Endothelial cell of coronary artery (primary cell): ENCODE results near the gene MYBPH. TPM values are rescaled to one million over a fixed set of nuclear protein-coding genes. Genes with fewer than 3 reads are reported as not detected.

Experiments used
- total RNA-seq: library from RNA; depleted of rRNA; stranded (reverse); fragments of >200 nt; gene quantifications from 2 replicates; pipeline ENCODE4 v1.2.3, GENCODE V29; 2014

The MYBPH gene, protein sequence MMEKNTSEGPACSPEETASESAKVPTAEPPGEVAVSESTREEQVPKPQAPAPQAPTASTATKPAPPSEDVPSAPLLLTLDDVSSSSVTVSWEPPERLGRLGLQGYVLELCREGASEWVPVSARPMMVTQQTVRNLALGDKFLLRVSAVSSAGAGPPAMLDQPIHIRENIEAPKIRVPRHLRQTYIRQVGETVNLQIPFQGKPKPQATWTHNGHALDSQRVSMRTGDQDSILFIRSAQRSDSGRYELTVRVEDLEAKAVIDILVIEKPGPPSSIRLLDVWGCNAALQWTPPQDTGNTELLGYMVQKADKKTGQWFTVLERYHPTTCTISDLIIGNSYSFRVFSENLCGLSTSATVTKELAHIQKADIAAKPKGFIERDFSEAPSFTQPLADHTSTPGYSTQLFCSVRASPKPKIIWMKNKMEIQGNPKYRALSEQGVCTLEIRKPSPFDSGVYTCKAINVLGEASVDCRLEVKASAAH
- not detected in 2 replicates for total RNA-seq

DNA sequence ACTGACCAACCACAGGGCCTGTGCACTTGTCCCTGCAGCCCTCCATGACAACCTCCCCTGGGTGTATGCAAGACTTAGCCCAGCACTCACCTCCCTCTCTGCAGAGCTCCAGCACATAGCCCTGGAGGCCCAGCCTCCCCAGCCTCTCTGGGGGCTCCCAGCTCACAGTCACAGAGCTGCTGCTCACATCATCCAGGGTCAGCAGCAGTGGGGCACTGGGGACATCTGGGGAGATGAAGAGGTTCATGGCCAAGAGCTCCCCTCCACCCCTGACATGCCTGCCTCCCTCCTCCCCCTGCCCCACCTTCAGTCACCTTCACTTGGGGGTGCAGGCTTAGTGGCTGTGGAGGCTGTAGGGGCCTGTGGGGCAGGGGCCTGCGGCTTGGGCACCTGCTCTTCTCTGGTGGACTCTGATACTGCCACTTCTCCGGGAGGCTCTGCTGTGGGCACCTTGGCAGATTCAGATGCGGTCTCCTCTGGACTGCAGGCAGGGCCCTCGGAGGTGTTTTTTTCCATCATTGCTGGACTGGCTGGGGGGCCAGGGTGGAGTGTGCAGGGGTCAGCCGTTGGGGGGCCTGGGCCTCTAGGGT lies at the start of gene MYBPH:
TSS of gene MYBPH (minus strand) at position 590 of the 590 bp plus-strand sequence. CDS start at position 519, 71 bp downstream.

DNA sequence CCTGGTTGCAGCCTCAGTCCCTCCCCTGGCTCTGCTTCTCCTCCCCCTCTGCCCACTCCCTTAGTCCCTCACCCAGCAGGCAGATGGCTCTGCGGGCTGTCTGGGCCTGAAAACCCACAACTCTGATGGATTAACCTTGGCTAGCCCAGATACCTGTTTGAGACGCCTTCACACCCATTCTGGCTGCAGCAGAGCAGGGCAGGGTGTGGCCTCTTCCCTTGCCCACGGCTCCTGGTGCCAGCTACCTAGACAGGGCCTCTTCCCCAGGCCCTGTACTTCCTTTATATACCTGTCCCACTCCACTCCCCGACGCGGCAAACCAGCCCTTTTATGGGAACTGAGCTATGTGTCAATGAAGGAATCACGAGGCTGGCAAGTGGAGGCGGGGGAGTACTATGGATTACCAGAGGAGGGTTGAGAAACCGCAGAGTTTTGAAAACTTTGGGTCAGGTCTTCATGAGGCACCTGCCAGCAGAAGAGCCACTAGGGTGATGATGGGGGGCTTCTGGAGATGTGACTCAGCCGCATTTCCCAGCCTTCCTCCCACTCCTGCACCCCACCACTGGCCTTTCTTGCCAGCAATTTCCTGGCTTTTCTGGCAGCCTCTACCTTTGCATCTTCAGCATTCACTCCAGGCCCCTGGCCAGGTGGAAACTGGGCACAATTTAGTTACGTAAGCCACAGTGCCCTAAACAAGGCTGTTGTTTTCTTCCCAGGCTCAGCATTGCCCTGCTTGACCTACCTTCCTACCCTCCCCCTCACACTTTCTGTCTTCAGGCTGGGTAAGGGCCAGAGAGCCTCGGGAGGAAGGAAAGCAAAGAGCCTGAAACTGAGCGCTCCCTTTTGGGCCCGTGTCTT lies 11.0 kb upstream of the MYBPH start, which contains the start of gene CHI3L1:
TSS of gene CHI3L1 (minus strand) at position 259 of the 858 bp plus-strand sequence. CDS start at position 178, 81 bp downstream.

DNA sequence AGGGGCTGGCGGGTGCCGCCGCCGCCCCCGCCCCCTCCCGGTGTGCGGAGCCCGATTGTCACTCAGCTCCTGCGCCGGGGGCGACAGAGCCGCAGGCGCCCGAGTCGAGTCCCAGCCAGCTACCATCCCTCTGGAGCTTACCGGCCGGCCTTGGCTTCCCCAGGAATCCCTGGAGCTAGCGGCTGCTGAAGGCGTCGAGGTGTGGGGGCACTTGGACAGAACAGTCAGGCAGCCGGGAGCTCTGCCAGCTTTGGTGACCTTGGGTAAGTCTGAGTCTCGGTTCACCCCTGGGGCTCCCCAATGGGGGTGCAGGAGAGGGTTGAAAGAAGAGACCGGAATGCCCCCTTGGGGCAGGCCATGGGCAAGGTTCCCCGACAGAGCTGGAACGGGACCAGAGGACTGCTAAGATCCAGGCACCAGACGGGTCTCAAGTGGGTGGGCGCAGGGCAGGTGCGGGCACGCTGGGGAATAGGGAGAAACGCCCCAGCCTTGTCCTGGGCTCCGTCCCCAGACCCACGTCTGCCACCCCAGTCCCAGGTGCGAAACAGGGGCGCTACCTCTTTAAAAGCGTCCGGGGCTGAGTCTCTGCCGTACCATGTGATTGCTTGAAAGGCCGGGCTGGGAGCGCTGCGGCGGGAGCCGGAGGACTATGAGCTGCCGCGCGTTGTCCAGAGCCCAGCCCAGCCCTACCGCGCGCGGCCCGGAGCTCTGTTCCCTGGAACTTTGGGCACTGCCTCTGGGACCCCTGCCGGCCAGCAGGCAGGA lies 47.8 kb downstream of the MYBPH start, which contains the start of gene ADORA1:
TSS of gene ADORA1 (plus strand) at position 61 of the 765 bp plus-strand sequence. CDS start 1,116 bp downstream, outside the sequence.

Other genes with a start within 250 kb of the MYBPH start
- gene KLHL12, start 248.6 kb downstream of the MYBPH start, total RNA-seq: 26.8 and 33.9 TPM in 2 replicates
- 83.7 and 104 TPM in 2 replicates for gene ADIPOR1, start 217.5 kb downstream of the MYBPH start, total RNA-seq
- gene CYB5R1, start 208.6 kb downstream of the MYBPH start, total RNA-seq: 27.0 and 39.9 TPM in 2 replicates
- 80.8 and 101 TPM in 2 replicates for gene TMEM183A, start 168.5 kb downstream of the MYBPH start, total RNA-seq
- 0.18 and 4.7 TPM in 2 replicates for gene PPFIA4, start 149.3 kb downstream of the MYBPH start, total RNA-seq
- gene MYOG, start 89.8 kb downstream of the MYBPH start, total RNA-seq: not detected in 2 replicates
- gene ADORA1, start 48.1 kb downstream of the MYBPH start, total RNA-seq: not detected in 2 replicates
- 0.09 TPM in 1 of 2 replicates, not detected in the other for gene CHI3L1, start 10.9 kb upstream of the MYBPH start, total RNA-seq
- not detected in 2 replicates for gene CHIT1, start 53.8 kb upstream of the MYBPH start, total RNA-seq
- gene BTG2, start 129.7 kb upstream of the MYBPH start, total RNA-seq: 33.4 and 39.1 TPM in 2 replicates
- 0.47 TPM in 1 of 2 replicates, not detected in the other for gene FMOD, start 175.3 kb upstream of the MYBPH start, total RNA-seq